SK-N-SH (cell line): ENCODE data around the gene RGS7. TPM values are rescaled to one million over a fixed set of nuclear protein-coding genes. Genes with fewer than 3 reads are reported as not detected.

Experiments used
- CTCF ChIA-PET: fragments of 300-600, 350-600 bp; formaldehyde crosslinking; extraction: SDS; loops from one replicate; lab custom pipeline; 2021; lab: Yijun Ruan, JAX
- POLR2A ChIA-PET: fragments of 350-600 bp; sonication (Branson Sonifier 250); formaldehyde crosslinking; extraction: SDS; loops from one replicate; lab custom pipeline; 2020; ENCODE audit warnings: antibody characterized with exemption, inconsistent platforms; lab: Yijun Ruan, JAX
- DNase-seq: peaks from one replicate; pipeline ENCODE4 v3.0.0; 2012
- H2AFZ ChIP-seq: fragments of 200-600 bp; sonication (generic); 2 replicates; pipeline ENCODE4 v1.8.1; 2016; ENCODE audit warnings: antibody characterized with exemption, mild to moderate bottlenecking, low read depth
- H3F3A ChIP-seq: fragments of 200-600 bp; sonication (generic); replicated peaks from 2 replicates; pipeline ENCODE3; 2016; ENCODE audit warnings: antibody characterized with exemption, mild to moderate bottlenecking; ENCODE audit not compliant: insufficient read depth
- H3K27ac ChIP-seq, 2 experiments: fragments of 200-500 bp in 1 of 2; fragments of 200-600 bp in 1 of 2; sonication (Bioruptor generic) in 1 of 2; sonication (generic), shearing (Covaris generic) in 1 of 2; 2 replicates each; pipeline versions ENCODE4 v1.5.1 to v1.6.1; 2014 to 2016; ENCODE audit warnings: low read depth in 2 of 2, inconsistent platforms in 1 of 2, low read length in 1 of 2, mild to moderate bottlenecking in 1 of 2, mixed read lengths in 1 of 2
- H3K27me3 ChIP-seq: fragments of 200-600 bp; sonication (generic), shearing (Covaris generic); 2 replicates; pipeline ENCODE4 v1.6.1; 2016; ENCODE audit warnings: mixed run types; ENCODE audit not compliant: insufficient read depth
- H3K36me3 ChIP-seq, 2 experiments: fragments of 200-500 bp in 1 of 2; fragments of 200-600 bp in 1 of 2; sonication (Bioruptor generic) in 1 of 2; sonication (generic) in 1 of 2; replicated peaks in 1 of 2; 2 replicates each; pipeline versions ENCODE3 to v1.5.1; 2014 to 2016; ENCODE audit warnings: low read length in 1 of 2, mild to moderate bottlenecking in 1 of 2; ENCODE audit not compliant: insufficient read depth in 2 of 2, control insufficient read depth in 1 of 2
- H3K4me1 ChIP-seq, 2 experiments: fragments of 200-500 bp in 1 of 2; fragments of 200-600 bp in 1 of 2; sonication (Bioruptor generic) in 1 of 2; sonication (generic), shearing (Covaris generic) in 1 of 2; 2 replicates each; pipeline versions ENCODE4 v1.5.1 to v1.6.1; 2014 to 2016; ENCODE audit warnings: low read depth in 1 of 2, low read length in 1 of 2, mixed run types in 1 of 2; ENCODE audit not compliant: insufficient read depth in 2 of 2, control insufficient read depth in 1 of 2
- H3K4me2 ChIP-seq: fragments of 200-600 bp; sonication (generic), shearing (Covaris generic); 2 replicates; pipeline ENCODE4 v1.6.1; 2017; ENCODE audit warnings: mixed run types
- H3K4me3 ChIP-seq, 2 experiments: fragments of 200-500 bp in 1 of 2; fragments of 200-600 bp in 1 of 2; sonication (Bioruptor generic) in 1 of 2; sonication (generic), shearing (Covaris generic) in 1 of 2; 2 replicates each; pipeline versions ENCODE4 v1.5.1 to v1.8.1; 2014 to 2016; ENCODE audit warnings: low read depth in 2 of 2, inconsistent platforms in 1 of 2, low read length in 1 of 2, mild to moderate bottlenecking in 1 of 2, mixed read lengths in 1 of 2, moderate library complexity in 1 of 2
- H3K79me2 ChIP-seq: fragments of 200-600 bp; sonication (generic); 2 replicates; pipeline ENCODE4 v1.8.1; 2017; ENCODE audit warnings: mild to moderate bottlenecking; ENCODE audit not compliant: insufficient read depth
- H3K9ac ChIP-seq: fragments of 200-600 bp; sonication (generic); 2 replicates; pipeline ENCODE4 v1.6.1; 2017; ENCODE audit warnings: mixed run types
- H3K9me2 ChIP-seq: fragments of 200-600 bp; sonication (generic); 2 replicates; pipeline ENCODE4 v1.6.1; 2017; ENCODE audit warnings: mixed run types
- H3K9me3 ChIP-seq: fragments of 200-600 bp; sonication (generic); 2 replicates; pipeline ENCODE4 v1.6.1; 2017; ENCODE audit warnings: mixed run types, mild to moderate bottlenecking, moderate library complexity
- H4K20me1 ChIP-seq: fragments of 200-600 bp; sonication (generic); 2 replicates; pipeline ENCODE4 v1.6.1; 2017; ENCODE audit warnings: mild to moderate bottlenecking, mixed run types; ENCODE audit not compliant: insufficient read depth
- ELF1 ChIP-seq: IDR thresholded peaks from 2 replicates; pipeline ENCODE4 v1.4.0; 2012
- EP300 ChIP-seq, 2 experiments: IDR thresholded peaks; 2 replicates each; pipeline versions ENCODE4 v1.4.0 to v1.6.1; 2012; ENCODE audit warnings: borderline replicate concordance in 1 of 2, low read depth in 1 of 2, low read length in 1 of 2
- EZH2phosphoT487 ChIP-seq: fragments of 200-600 bp; sonication (generic); IDR thresholded peaks from 2 replicates; pipeline ENCODE4 v1.6.1; 2017; ENCODE audit warnings: low read depth, mixed run types, mild to moderate bottlenecking, antibody characterized with exemption, moderate library complexity, borderline replicate concordance
- FOSL2 ChIP-seq: IDR thresholded peaks from 2 replicates; pipeline ENCODE4 v1.4.0; 2012; ENCODE audit warnings: low read depth, mild to moderate bottlenecking, moderate library complexity, borderline replicate concordance
- FOXM1 ChIP-seq: IDR thresholded peaks from 2 replicates; pipeline ENCODE4 v1.4.0; 2012; ENCODE audit warnings: low read depth, mild to moderate bottlenecking
- JUND ChIP-seq: IDR thresholded peaks from 2 replicates; pipeline ENCODE4 v1.4.0; 2012
- MEF2A ChIP-seq: IDR thresholded peaks from 2 replicates; pipeline ENCODE4 v1.4.0; 2012; ENCODE audit warnings: low read depth, borderline replicate concordance
- MXI1 ChIP-seq: IDR thresholded peaks from 2 replicates; pipeline ENCODE4 v1.6.1; 2012; ENCODE audit warnings: mild to moderate bottlenecking, low read depth, low read length, improper control_type of control experiment
- NFIC ChIP-seq: IDR thresholded peaks from 2 replicates; pipeline ENCODE4 v1.4.0; 2012; ENCODE audit warnings: borderline replicate concordance
- NRF1 ChIP-seq: IDR thresholded peaks from 2 replicates; pipeline ENCODE4 v1.6.1; 2012; ENCODE audit warnings: low read depth, mild to moderate bottlenecking, low read length
- PBX3 ChIP-seq: IDR thresholded peaks from 2 replicates; pipeline ENCODE4; 2012
- RAD21 ChIP-seq: IDR thresholded peaks from 2 replicates; pipeline ENCODE4 v1.6.1; 2012; ENCODE audit warnings: mild to moderate bottlenecking, low read length
- RCOR1 ChIP-seq: fragments of 150-350 bp; IDR thresholded peaks from 2 replicates; pipeline ENCODE4 v1.6.1; 2017; ENCODE audit warnings: antibody characterized with exemption, low read length
- REST ChIP-seq: IDR thresholded peaks from 2 replicates; pipeline ENCODE4 v1.6.1; 2012; ENCODE audit warnings: mild to moderate bottlenecking, low read depth, low read length, moderate library complexity
- RFX5 ChIP-seq: IDR thresholded peaks from 2 replicates; pipeline ENCODE4 v1.6.1; 2012; ENCODE audit warnings: mild to moderate bottlenecking, improper control_type of control experiment, low read length
- SIN3A ChIP-seq: IDR thresholded peaks from 2 replicates; pipeline ENCODE4 v1.6.1; 2012; ENCODE audit warnings: low read depth, mild to moderate bottlenecking, low read length, moderate library complexity, borderline replicate concordance
- TCF12 ChIP-seq: IDR thresholded peaks from 2 replicates; pipeline ENCODE4 v1.4.0; 2012
- TEAD4 ChIP-seq: IDR thresholded peaks from 2 replicates; pipeline ENCODE4 v1.4.0; 2012; ENCODE audit warnings: mild to moderate bottlenecking, borderline replicate concordance; ENCODE audit not compliant: insufficient read depth
- WGBS: methylation state at CpG from one replicate; pipeline ENCODE4 v1.1.6; 2017; ENCODE audit warnings: low lambda C conversion rate; 5-methylcytosine and 5-hydroxymethylcytosine counted together
- polyA plus RNA-seq, 3 experiments: library from polyadenylated mRNA; depleted of rRNA; stranded (reverse); fragments of >200 nt; gene quantifications; 2 replicates each; pipeline ENCODE4 v1.2.3, GENCODE V29; 2012
- TF ChIP-seq, protein P1 (sequence below): IDR thresholded peaks from 2 replicates; pipeline ENCODE4 v1.4.0; 2012; ENCODE audit warnings: low read depth, borderline replicate concordance
- TF ChIP-seq, protein P2 (sequence below): fragments of 150-350 bp; IDR thresholded peaks from 2 replicates; pipeline ENCODE4 v1.6.1; 2016; ENCODE audit warnings: mild to moderate bottlenecking, low read depth, low read length

The RGS7 gene
- polyA plus RNA-seq, 1 of the 3 experiments (the other 2 are of a cell fraction) = 0.36 TPM

DNA sequence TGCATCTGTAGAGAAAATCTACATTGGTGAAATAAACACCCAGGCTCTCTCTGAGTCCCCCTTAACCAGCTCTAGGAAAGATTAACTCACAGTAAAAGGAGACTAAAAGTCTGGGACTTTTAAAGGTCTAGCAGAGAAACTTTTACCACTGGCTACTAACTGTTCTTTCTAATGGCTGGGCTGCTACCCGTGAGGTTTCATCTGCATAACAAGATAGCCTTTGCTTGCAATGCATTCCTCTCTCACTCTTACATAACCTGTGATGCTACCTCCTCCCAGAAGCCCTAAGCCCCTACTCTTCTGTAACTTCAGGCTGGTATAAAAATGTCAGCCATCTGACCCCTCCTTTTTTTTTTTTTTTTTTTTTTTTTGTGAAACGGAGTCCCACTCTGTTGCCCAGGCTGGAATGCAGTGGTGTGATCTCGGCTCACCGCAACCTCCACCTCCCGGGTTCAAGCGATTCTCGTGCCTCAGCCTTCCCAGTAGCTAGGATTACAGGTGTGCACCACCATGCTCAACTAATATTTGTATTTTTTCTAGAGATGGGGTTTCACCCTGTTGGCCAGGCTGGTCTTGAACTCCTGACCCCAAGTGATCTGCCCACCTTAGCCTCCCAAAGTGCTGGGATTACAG, 344.2 kb downstream of the RGS7 start:
- no peaks in the 10 kb centered on the region for H3F3A ChIP-seq
- H4K20me1 ChIP-seq = no peaks in the 10 kb centered on the region
- H3K4me3 ChIP-seq = no peak overlapping the region
- no peak overlapping the region for H2AFZ ChIP-seq
- peaks cover 0 to 2% of the 10 kb centered on the region in 2 experiments; a peak in 1 of 4 replicates for H3K4me1 ChIP-seq
- POLR2A ChIA-PET = no interaction called here
- H3K9me3 ChIP-seq = no peaks in the 10 kb centered on the region
- no peaks in the 10 kb centered on the region for H3K27me3 ChIP-seq
- H3K27ac ChIP-seq = no peak overlapping the region
- no peaks in the 10 kb centered on the region for H3K9me2 ChIP-seq
- H3K4me2 ChIP-seq = no peak overlapping the region
- no peaks in the 10 kb centered on the region for H3K36me3 ChIP-seq
- 47% methylated on average over 7 of the region's 7 CpGs for WGBS
- H3K79me2 ChIP-seq = no peaks in the 10 kb centered on the region
- TF ChIP-seq RCOR1 (no peak), RAD21 (no peak), ELF1 (no peak), NFIC (no peak), MXI1 (no peak), TCF12 (no peak), SIN3A (no peak), EP300 (IDR thresholded peaks at IDR 0.05; ENCODE audit: borderline replicate concordance in 1 of 2, low read depth in 1 of 2, low read length in 1 of 2) (no peak), TEAD4 (no peak), FOXM1 (no peak), MEF2A (no peak), RFX5 (no peak), EZH2phosphoT487 (no peak), PBX3 (no peak), REST (no peak), NRF1 (no peak), FOSL2 (no peak), JUND (no peak)
- TF ChIP-seq, protein P1, sequence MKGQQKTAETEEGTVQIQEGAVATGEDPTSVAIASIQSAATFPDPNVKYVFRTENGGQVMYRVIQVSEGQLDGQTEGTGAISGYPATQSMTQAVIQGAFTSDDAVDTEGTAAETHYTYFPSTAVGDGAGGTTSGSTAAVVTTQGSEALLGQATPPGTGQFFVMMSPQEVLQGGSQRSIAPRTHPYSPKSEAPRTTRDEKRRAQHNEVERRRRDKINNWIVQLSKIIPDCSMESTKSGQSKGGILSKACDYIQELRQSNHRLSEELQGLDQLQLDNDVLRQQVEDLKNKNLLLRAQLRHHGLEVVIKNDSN = no peak
- TF ChIP-seq, protein P2, sequence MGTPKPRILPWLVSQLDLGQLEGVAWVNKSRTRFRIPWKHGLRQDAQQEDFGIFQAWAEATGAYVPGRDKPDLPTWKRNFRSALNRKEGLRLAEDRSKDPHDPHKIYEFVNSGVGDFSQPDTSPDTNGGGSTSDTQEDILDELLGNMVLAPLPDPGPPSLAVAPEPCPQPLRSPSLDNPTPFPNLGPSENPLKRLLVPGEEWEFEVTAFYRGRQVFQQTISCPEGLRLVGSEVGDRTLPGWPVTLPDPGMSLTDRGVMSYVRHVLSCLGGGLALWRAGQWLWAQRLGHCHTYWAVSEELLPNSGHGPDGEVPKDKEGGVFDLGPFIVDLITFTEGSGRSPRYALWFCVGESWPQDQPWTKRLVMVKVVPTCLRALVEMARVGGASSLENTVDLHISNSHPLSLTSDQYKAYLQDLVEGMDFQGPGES = no peak
- H3K9ac ChIP-seq = no peak overlapping the region
- CTCF ChIA-PET = no interaction called here
- no peak for DNase-seq
